22Rv1 (cell line): ENCODE data around the gene UMODL1.

Source experiments
- ZFX ChIP-seq: fragments of 450-650 bp; IDR thresholded peaks from 2 replicates; pipeline ENCODE4 v1.6.1; 2017; ENCODE audit warnings: antibody characterized with exemption, borderline replicate concordance
- TF ChIP-seq, protein P1 (sequence below): fragments of 450-650 bp; IDR thresholded peaks from 2 replicates; pipeline ENCODE4 v1.5.1; 2017; ENCODE audit warnings: mild to moderate bottlenecking

DNA sequence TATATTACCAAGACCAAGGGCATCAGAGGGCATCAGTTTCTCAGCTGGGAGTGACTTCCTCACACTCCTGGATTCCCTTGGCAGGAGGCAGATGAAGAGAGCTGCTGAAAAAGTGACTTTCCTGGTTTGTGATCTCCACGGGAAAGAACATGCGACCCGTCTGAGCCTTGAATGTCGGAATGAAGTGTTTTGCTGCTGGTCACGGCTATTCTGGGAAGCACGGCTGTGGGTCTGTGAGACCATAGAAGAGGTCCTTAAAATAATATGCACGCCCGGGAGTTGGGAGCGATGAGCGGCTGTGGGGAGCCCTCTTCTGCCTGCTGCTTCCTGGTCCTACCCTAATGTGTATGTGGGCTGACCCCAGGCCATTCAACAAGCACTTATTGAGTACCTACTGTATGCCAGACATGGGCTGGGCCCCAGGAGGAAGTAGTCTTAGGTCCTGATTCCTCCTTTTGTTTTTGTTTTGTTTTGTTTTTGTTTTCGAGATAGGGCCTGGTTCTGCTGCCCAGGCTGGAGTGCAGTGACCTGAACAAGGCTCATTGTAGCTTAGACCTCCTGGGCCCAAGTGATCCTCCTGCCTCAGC is 13.2 kb upstream of the UMODL1 start:
- TF ChIP-seq, protein P1, sequence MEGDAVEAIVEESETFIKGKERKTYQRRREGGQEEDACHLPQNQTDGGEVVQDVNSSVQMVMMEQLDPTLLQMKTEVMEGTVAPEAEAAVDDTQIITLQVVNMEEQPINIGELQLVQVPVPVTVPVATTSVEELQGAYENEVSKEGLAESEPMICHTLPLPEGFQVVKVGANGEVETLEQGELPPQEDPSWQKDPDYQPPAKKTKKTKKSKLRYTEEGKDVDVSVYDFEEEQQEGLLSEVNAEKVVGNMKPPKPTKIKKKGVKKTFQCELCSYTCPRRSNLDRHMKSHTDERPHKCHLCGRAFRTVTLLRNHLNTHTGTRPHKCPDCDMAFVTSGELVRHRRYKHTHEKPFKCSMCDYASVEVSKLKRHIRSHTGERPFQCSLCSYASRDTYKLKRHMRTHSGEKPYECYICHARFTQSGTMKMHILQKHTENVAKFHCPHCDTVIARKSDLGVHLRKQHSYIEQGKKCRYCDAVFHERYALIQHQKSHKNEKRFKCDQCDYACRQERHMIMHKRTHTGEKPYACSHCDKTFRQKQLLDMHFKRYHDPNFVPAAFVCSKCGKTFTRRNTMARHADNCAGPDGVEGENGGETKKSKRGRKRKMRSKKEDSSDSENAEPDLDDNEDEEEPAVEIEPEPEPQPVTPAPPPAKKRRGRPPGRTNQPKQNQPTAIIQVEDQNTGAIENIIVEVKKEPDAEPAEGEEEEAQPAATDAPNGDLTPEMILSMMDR: no peak
- TF ChIP-seq ZFX: no peak
